NCI-H1417 (cell line): ENCODE measurements around the gene MSI2.
A peak's percentile ranks its signal among the peaks of the same experiment; 100 is the strongest.

Experiments
- DNase-seq, 3 experiments: peaks; one replicate each; lab custom pipeline; 2025; lab: John Stamatoyannopoulos, UW

The MSI2 gene

DNA sequence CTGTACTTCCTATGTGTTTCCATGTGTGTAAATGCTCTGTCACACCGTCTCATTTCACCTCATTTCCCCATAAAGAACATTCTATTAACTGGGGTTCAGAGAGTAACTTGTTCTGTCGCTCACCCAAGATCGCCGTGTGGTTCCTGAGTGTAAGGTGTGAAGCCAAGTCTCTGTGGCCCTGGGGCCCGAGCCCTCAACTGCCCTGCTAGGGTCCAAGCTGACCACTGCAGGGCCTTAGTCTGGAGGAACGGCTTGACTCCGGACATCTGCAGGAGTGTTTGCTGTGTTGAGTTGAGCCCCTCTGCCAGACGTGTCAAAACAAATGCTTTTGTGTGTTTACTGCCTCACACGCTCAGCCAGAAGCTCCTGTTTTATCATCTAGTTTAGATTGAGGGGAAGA is 244.7 kb downstream of the MSI2 start:
- DNase-seq, result peak in 1 of 3 experiments; percentile 27

GRCh38 chr17:57502022-57502421 is 245.7 kb downstream of the MSI2 start:
- no peak for DNase-seq

DNA sequence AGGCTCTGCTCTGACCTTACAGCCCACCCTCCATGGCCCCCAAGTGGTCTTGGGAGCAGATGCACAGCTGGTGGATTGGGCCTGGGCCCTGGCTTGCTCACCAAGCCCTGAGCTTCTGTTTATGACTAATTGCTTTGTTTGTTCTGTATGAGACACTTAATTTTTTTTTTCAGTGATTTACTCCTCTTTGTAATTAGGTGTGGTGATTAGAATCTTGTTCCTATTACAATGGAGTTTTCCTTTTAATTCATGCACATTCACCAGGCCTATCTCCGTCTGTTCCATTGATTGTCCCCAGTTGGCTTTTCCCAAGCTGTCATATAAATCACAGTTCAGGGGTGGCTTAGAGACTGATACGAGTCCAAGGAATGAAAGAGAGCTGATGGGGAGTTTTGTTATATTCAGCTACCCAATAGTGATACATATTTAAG is 246.5 kb downstream of the MSI2 start:
- DNase-seq, result peak in 2 of 3 experiments; percentile 25 to 78

DNA sequence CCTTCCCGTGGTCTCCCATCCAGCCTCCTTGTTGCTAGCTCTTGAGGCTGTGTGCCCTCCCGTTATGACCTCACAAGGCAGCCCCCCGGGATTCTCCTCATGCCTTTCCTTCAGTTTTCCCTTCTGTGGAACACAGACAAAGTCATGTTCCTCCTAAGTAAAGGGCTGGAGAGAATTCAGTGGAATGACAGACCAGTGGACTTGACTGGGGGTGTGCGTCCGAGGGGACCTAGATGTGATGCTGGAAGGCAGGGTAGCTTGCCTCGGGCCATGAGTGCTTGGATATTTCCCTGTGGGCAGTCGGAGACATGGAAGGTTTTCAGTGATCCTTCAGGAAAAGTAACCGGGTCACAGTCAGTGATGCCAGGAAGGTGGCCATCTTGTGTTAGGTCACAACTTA is 247.9 kb downstream of the MSI2 start:
- no peak for DNase-seq

DNA sequence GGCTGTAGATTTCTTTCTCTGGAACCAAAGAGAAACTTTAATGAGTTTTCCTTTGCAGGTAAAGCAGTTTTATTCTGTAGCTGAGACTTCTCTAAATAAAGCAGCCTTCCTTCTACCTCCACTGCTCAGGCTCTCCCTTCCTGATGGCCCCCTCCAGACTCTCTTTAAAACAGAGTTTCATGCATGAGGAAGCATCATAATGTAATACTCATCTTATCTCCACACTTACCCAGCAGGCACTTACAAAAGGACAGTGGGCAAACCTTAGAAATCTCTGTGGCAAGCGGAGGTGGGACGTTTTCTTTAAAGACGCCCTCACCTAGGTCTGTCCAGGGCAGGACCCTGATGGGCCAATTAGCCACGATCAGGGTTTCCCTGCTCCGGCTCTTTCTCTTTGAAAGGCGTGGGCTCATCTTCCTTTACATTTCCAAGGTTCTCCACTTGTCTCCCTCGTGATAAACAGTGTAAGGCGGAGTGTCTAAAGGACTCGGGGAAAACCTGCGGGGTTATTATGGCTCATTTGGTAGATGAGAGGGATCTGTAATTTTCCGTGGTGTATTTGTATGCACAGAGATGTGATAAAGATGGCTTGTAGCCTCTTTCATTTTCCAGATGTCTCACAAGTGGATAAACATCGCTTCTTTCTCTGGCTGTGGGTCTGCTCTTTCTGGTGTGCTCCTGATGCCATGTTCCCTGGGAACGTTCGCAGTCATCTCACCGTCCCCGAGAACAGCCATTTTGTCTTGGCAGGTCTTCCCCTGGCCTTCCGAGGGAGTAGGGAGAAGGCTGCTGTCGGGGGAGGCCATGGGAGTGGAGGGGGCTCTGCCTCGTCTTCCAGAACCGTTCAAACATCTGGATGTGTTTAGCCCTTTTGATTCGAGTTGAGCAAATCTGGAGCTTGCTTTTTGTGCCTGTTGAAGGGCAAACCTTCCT is 249.8 kb downstream of the MSI2 start:
- DNase-seq, result peak; percentile 51 to 88 (median 73)

GRCh38 chr17:57506774-57507127 is 250.4 kb downstream of the MSI2 start:
- peak in 1 of 3 experiments; percentile 61 for DNase-seq

GRCh38 chr17:57507828-57508227 is 251.5 kb downstream of the MSI2 start:
- peak in 2 of 3 experiments; percentile 30 to 57 for DNase-seq

GRCh38 chr17:57508671-57509070 is 252.3 kb downstream of the MSI2 start:
- peak in 1 of 3 experiments; percentile 25 for DNase-seq

DNA sequence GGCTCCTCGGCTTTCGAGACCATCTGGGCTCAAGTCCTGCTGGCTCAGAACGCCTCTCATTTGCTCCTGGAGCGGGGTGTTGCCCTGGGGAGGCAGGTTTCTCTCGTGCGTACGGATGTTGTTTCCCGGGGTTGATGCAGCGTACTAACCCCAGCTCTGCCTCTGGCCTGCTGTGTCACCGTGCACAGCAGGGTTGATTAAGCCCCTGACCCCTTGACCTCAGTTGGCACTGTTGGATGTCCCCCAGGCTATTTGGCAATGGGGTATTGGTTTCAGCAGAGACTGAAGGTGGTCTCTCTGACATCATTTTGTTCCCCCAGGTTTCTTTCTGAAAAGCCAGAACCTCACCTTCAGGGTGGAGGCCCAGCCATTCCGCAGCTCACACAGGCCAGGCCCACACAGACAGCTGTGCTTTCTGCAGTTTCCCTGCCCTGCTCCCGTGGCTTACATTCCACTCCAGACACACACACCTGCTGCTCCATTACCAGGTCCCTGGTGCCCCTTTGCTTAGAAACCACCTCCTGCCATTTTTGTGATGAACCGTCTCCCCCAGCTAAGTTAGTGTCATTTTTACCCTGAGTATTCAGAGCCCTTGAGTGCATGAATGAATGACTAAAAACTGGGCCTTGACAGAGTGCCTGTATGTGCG is 255.3 kb downstream of the MSI2 start:
- peak in 1 of 3 experiments; percentile 49 for DNase-seq

DNA sequence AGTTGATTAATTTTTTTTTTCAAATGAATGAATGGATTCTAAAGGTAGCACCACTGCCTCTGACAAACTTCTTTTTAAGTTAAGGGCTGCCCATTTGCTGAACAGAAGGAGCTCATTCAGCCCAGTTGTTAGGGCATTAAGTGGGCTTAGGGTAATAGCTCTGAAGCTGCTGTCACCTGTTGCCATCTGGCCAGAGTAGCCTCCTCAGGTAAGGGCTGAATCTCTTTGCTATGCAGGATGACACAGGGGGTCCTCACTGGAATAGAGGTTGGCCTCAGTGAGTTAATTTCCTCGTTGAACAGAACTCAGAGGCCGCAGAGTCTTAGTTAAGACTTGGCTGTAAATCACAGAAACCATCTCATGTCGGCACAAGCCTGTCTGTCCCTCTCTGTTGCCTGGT is 255.9 kb downstream of the MSI2 start:
- peak in 1 of 3 experiments; percentile 20 for DNase-seq

DNA sequence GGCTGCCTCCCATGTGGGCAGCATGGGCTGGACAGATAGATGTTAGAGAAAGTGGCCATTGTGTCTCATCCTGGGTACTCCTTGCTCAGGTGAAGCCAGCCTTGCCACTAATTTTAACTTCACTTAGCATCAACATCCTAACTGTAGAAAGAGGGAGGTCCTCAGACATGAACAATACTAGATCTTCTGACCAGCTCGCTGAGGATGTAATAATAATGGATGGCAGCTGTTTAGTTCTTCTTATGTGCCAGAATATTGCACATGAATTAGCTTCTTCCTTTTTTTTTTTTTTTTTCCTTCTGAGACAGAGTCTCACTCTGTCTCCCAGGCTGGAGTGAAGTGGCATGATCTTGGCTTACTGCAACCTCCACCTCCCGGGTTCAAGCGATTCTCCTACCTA is 256.4 kb downstream of the MSI2 start:
- DNase-seq, result no peak

GRCh38 chr17:57513569-57513968 is 257.2 kb downstream of the MSI2 start:
- no peak for DNase-seq

DNA sequence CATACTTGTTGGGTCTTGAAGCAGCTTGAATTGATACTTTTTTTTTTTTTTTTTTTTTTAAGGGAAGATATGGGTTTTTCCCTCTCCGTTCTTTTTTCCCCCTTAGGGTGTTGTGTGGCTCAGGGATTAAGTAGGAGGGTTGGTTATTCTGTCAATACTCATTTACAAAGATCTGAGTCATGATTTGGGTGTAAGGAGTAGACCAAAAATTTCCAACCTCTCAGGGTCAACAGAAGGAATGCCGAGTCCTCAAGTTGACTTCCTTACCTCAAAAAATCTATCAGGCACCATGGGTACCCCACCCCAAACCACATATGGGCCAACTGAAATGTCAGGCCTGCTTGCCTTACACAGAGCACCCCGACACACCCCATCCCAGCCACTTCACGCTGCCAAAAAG is 258.3 kb downstream of the MSI2 start:
- no peak for DNase-seq

- DNase-seq, result no peak
Observed at GRCh38 chr17:57515662-57516211, 259.4 kb downstream of the MSI2 start.

GRCh38 chr17:57516290-57517230 is 260.2 kb downstream of the MSI2 start:
- DNase-seq, result no peak

GRCh38 chr17:57517273-57517631 is 260.9 kb downstream of the MSI2 start:
- no peak for DNase-seq

GRCh38 chr17:57517632-57518456 is 261.5 kb downstream of the MSI2 start:
- DNase-seq, result no peak

DNA sequence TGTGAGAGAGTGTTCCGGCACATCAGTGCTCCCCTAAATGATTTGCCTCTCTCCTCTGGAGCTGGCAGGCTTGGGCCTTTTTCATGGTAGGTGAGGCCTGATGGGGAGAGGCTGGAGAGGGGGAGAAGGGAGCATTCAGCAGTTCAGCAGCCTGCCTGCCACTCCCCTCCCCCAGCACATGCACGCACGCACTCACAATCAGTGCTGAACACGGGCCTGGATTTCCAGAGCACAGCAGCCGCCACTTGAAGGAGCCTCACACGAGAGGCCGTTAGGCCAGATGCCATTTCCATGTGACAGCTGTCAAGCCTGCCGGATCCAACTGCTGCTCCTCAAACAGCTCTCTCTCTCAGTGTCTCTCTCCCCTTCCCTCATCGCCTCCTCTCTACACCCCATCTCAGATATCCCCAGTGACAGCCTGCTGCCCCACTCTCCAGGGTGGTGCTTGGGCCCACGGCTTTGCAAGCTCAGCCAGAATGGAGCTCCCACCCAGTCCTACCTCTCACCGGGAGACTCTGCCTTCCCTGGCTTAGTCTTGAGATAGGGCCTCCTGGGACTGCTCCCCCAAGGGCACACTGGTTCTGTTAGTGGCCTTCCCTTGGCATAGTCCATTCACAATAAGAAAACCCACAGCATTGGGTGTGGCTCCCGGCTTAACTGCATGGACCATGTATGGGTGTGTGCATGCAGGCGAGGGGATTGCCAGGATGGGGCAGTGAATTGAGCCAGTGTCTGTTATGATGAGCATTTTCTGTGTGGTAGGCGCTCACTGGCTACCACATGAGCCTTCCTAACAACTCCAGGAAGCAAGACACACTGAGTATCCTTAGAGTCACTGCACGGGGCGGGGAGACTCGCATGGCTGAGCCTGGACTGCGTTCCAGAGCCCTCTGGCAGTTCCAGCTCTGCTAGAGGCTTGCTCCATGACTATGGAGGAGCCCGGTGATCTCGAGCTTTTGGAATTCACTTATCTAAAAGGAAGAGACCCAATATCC is 262.6 kb downstream of the MSI2 start:
- peak; percentile 75 to 95 (median 92) for DNase-seq

- no peak for DNase-seq
Observed at GRCh38 chr17:57519800-57520199, 263.5 kb downstream of the MSI2 start.

- peak in 1 of 3 experiments; percentile 72 for DNase-seq
Observed at GRCh38 chr17:57521606-57522005, 265.3 kb downstream of the MSI2 start.
